ENCODE results near the gene ZBTB4. TPM values are rescaled to one million over a fixed set of nuclear protein-coding genes. Genes with fewer than 3 reads are reported as not detected.

The ZBTB4 gene
- total RNA-seq, 1 experiment from 2014 or later = 14.4 TPM

GRCh38 chr17:7503521-7503920 lies 24.1 kb upstream of the ZBTB4 start:
- no peak overlapping the region for H3K27ac ChIP-seq (ENCODE audit: insufficient read length, low read depth, low read length)
- H4K8ac ChIP-seq (replicated peaks; ENCODE audit: insufficient read length, low read depth, low read length) = no peak overlapping the region
- no peak overlapping the region for H2BK5ac ChIP-seq (ENCODE audit: insufficient read length, low read length)
- Mint-ChIP-seq H3K9me3 (no peaks in the 10 kb centered on the region), H3K36me3 (ENCODE audit: insufficient read depth in 1 of 3, low read depth in 3 of 3) (peaks cover 65 to 93% (median 90%) of the 10 kb centered on the region in 3 experiments), H3K27ac (0 out of 7 replicates have a peak overlapping the region, but pooled peaks of 1 of the 3 experiments have one; percentile 44), H3K4me3 (0 out of 5 replicates have a peak overlapping the region, but pooled peaks of 1 of the 2 experiments have one; percentile 23), H3K27me3 (ENCODE audit: low read depth) (no peaks in the 10 kb centered on the region), H3K4me1 (no peaks in the 10 kb centered on the region)
- H3K9ac ChIP-seq (ENCODE audit: extremely low read depth, insufficient read length, low read length) = no peak overlapping the region
- H2AFZ ChIP-seq (ENCODE audit: low read length) = no peak overlapping the region
- H3K9me3 ChIP-seq (ENCODE audit: control insufficient read depth, low read depth, low read length) = no peaks in the 10 kb centered on the region
- WGBS (ENCODE audit: extremely low coverage, insufficient read length, low lambda C conversion rate) = no CpG with 5 or more reads among the region's 8 CpGs
- no peaks in the 10 kb centered on the region for H3K27me3 ChIP-seq (ENCODE audit: insufficient read depth, low read length)
- no peak overlapping the region for H3T11ph ChIP-seq (ENCODE audit: low read length)
- H2BK15ac ChIP-seq (ENCODE audit: low read depth, low read length) = no peak overlapping the region
- no peaks in the 10 kb centered on the region for H3K23me2 ChIP-seq (ENCODE audit: insufficient read length, low read depth, low read length, poor library complexity, severe bottlenecking)
- H3K56ac ChIP-seq (ENCODE audit: insufficient read length, low read depth, low read length) = no peak overlapping the region
- H3K14ac ChIP-seq (ENCODE audit: insufficient read depth, low read length) = no peak overlapping the region
- no peak overlapping the region for H3K18ac ChIP-seq (ENCODE audit: insufficient read length, low read depth, low read length)
- no peak overlapping the region for H4K5ac ChIP-seq (ENCODE audit: insufficient read length, low read depth, low read length)
- no peaks in the 10 kb centered on the region for H3K79me2 ChIP-seq (ENCODE audit: insufficient read depth, low read length)
- DNase-seq = no peak
- no peaks in the 10 kb centered on the region for H4K20me1 ChIP-seq (ENCODE audit: control insufficient read depth, insufficient read depth, insufficient read length)
- no peak overlapping the region for H2BK20ac ChIP-seq (ENCODE audit: low read depth, low read length, poor library complexity, severe bottlenecking)
- no peak overlapping the region for H2BK120ac ChIP-seq (ENCODE audit: low read depth, low read length, poor library complexity, severe bottlenecking)
- no peak overlapping the region for H4K91ac ChIP-seq (ENCODE audit: insufficient read length, low read depth, low read length)
- no peaks in the 10 kb centered on the region for H3K4me1 ChIP-seq (ENCODE audit: insufficient read depth, low read length)
- no peak overlapping the region for H3K4me2 ChIP-seq (ENCODE audit: insufficient read depth, insufficient read length, low read length)
- no peak overlapping the region for H2AK5ac ChIP-seq (ENCODE audit: insufficient read length, low read length)
- H3K23ac ChIP-seq (ENCODE audit: insufficient read length, low read depth, low read length) = no peak overlapping the region
- no peak overlapping the region for H2BK12ac ChIP-seq (ENCODE audit: insufficient read length, low read depth, low read length)
- no peaks in the 10 kb centered on the region for H3K79me1 ChIP-seq (ENCODE audit: insufficient read depth, low read depth, low read length, poor library complexity, severe bottlenecking)
- H3K4ac ChIP-seq (ENCODE audit: low read depth, low read length) = no peak overlapping the region
- TF ChIP-seq CTCF (conservative IDR thresholded peaks at IDR 0.05) = no peak
